Stimulated activated CD8-positive, alpha-beta memory T cell treated with anti-CD3 and anti-CD28 coated beads, Interleukin-7, amount 100 ng/mL, for 4 hours (primary cell): ENCODE data around the gene PRMT7.

Experiments
- DNase-seq, 2 donors: peaks; one replicate each; pipeline ENCODE4 v3.0.0-alpha.2; 2020; ENCODE audit warnings: low read depth in 2 of 2

The PRMT7 gene

DNA sequence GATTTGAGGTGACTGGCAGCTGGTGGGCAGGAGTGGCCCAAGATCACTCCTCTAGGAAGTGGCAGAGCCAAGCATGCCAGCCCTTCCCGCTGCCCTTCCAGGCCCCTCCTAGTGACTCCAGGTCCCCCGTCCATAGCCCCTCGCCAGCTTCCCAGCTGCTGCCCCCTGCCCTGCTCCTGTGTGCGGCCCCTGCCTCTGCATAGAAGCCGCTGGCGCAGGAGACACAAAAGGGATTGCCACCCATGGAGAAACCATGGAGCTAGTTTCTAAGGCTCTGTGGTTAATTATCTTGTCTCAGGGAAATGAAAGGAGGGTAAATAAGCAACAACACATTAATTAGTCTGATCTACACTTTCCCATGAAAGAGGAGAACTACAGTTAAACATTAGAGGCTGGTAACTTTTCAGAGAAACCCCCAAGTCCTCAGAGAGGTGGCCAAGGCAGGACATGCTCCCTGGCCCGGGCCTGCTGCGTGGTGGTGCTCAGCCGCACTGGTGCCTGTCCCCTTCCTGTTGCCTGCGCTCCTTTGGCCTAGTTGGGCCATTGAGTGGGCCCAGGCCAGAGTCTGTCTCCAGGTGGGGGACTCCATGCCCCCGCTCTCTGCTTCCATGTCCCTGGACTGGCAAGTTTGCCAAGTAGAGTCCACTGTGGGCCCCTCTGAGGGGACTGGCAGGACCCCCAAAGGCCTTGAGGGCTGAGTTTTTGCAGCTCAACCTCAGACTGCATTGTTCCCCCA is 65.2 kb downstream of the PRMT7 start:
- DNase-seq, result no peak

DNA sequence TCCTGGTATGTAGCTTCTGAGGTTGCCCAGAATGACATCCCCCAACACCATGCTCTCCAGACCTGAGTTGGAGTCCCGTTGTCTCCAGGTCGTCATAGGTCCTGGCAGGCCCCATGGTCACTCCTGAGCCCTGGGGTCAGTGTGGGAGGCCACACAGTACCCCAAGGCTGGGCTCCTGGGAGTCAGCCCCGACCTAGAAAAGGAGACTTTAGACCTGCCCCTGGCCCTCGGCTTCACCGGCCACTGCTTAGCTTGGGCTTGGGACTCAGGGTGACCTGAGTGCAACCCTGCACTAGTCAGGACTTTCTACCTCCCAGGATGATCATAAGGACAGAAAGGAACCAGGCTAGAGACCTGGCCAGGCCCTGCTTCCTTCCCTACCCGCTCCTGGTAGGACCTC is 65.8 kb downstream of the PRMT7 start:
- DNase-seq, result no peak

DNA sequence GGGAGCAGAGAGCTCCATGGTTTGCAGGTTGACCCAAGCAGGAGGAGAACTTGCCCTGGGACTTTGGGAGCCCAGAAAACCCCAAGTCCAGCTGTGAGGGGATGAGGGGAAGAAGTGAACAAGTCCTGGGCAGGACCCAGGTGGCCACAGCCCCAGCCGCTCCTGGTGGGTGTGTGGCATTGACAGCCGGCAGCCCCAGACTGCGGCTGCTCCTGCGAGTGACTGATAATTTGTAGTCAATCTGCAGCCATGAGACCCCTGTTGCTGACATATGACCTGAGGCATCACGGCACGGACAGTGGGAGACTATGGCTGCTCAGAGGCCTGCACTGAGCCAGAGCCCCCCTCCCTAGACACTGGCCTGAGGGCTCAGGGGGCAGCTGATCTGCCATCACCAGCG is 66.4 kb downstream of the PRMT7 start:
- DNase-seq, result no peak

DNA sequence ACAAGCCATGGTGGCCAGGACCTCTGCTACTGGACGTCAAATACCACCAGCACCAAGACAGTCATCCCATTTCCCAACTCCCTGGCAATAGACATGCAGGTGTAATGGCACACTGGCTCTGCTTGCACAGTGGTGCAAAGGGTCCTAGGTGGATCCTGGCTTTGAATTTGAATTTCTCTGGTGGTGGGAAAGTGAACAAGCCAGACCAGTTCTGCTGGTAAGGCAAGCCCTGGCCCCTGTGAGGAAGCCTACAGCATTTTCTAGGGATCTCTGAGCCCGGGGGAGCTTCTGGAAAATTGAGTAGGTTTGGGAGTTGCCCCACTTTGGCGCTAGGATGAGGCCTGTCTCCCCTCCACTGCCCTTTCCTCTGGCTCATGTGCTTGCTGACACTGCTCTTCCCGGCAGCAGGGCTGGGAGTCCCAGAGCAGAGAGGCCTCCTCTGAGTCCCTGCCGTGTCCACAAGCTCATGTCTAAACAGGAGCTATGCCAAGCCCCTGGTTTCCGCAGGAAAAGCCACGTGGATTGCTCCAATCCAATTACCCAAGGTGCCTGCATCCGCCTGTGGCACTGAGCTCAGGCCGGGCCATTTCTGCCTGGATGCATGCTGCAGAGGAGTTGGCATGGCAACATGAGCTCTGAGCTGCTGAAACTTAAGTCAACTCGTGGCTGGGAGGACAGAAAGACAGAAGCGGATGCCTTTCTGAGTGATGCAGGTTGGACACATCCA is 67.0 kb downstream of the PRMT7 start:
- no peak for DNase-seq

DNA sequence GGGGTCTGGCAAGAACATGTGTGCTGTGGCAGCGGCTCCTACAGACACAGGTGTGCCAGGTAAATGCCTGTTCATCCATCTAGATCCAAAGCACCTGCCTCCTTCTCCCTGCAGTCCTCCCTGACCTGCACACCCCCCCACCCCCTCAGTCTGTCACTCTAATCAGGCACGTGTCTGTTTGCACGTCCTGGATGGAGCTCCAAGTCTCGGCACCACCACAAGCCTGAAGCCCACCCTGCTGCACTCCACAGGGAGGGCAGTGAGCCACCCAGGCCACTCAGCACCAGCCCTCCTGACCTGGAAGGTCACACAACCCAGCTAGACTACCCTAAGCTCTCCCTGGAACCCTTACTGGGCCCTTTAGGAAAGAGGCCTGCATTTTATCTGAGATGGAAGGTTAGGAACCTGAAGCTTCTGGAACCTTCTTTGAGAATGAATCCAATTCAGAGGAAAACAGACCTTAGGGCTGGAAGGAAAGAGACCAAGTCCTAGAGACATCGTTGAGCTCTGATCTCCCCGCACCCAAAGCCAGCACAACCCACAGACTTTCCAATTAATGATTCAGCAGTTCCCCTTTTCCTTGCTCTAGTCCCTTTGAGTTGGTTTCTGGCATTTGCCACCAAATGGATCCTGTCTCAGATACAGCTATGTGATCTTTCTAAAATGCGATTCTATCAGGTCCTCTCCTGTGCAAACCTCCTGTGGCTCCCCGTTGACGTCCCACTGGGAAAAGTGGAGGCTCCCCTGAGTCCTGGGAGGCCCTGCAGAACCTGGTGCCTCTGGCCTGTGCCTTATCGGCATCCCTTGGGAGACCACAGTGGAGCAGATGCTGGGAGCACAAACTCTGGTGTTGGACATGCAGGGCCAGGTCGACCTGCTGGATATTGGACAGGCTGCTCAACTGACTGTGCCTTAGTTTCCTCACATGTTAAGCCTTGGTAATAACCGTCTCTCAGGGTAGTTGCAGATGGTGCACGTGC is 67.9 kb downstream of the PRMT7 start:
- DNase-seq, result no peak

DNA sequence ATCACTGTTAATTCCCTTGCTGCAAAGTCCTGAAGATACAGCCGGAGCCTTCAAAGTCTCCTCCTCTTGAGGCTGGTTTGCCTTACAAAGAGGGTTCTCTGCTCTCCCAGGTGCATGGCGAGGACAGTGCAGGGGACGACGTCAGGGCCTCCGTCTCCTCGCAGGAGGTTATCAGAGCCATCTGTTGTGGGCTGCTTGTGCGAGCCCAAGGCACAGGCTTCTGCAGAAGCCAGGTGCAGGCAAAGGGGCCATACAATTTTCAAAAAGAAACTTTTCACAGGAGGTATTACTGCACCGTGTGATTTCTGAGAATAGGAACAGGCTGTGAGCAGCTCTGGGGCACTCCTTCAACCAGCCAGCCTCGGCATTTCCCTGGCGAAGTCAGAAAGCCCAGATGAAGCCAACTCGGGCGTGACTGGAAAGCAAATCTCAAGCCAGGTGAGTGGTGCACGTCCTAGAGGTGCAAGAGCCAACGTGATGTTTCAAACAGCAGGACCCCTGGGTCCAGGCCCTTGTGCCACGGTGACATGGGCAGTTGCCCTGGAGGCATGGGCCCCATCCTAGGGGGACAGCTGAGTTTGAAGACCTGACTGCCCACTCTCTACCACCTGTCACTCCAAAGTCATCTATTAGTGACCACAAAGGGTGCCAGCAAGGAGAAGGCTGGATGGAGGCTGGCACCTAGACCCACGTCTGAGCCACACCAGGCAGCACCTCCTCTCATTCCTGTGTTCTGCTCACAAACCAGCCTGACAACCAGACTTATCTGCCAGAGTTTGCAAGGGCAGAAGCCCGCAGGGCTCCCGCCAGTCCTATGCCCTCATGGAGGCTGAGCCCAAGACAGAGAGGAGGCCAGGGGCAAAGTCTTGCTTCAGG is 68.9 kb downstream of the PRMT7 start:
- DNase-seq, result no peak

DNA sequence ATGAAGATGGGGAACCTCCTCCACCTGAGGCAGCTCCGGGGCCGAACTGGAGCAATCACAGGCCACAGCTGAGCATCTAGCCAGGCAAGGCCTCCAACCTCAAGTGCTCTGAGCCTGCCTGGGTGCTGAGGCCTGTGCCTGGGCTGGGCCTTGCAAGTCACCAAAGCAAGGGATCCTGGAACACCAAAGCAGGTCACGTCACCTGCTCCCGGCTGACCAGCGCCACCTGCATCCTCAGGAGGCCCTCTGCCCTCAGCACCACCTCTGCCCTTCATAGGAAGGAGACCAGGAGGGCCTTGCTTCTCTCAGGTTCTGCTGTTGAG is 69.5 kb downstream of the PRMT7 start:
- DNase-seq, result no peak

DNA sequence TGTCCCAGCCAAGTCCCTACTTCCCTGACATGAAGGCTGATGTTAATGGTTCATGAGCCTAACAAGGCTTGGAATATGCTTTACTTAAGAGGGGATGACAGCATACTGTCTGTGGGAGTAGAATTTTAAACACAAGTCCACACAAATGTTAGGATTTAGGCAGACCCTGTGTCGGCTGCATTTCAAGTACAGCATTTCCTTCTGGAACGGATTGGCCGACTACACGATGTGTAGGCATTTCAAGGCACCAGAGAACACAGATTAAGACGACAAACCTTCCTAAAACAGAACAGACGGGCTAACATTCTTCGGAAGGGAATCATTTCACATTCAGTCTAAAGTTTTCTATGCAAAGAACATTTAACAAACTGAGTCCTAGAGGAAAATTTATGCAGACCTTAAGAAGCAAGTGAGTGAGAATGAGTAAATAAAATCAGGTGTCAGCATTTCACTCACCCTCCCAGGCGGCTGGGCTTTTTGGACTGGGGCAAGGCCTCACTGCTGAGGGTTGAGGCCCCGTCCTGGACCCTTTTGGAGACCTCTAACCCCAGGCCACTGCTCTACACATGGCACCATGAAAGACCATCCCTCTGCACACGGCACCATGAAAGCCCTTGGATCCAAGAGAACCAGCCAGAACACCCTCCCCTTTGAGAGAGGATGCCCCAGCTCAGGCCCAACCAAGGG is 70.0 kb downstream of the PRMT7 start:
- DNase-seq, result no peak

DNA sequence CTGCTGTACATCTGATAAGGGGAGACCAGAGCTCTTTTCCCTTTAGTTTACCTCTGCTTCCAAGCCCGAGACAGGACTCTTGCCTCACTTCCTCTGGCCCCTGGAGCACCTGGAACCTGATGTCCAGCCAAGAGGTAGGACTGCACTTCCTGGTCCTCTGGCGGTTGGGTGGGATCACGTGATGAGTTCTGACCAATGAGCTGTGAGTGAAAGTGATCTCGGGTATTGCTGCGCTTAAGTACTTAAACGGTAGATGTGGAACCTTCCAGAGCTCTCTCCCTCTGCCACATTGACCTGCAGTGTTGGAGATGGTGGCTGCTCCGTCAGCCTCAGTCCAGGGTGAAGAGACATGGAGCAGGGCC is 70.5 kb downstream of the PRMT7 start:
- no peak for DNase-seq

DNA sequence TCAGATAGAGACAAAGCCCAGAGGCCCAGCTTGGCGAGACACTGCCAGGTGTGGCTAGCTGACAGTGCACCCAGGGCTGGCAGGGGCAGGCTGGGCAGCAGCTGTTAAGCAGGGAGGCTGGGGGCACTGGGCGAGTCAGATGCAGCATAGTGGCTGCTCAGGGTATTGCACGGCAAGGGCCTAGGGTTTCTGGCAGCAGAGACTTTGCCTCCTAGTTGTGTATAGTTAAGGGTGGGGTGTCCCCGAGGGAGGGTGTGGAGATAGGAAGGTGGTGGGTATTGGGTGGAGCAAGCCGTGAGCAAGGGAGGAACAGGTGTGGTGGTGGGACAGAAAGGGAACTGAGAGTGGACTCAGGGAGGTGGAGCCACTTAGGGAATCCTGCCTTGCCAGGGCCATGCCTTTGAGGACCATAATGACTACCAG is 71.5 kb downstream of the PRMT7 start:
- DNase-seq, result no peak

DNA sequence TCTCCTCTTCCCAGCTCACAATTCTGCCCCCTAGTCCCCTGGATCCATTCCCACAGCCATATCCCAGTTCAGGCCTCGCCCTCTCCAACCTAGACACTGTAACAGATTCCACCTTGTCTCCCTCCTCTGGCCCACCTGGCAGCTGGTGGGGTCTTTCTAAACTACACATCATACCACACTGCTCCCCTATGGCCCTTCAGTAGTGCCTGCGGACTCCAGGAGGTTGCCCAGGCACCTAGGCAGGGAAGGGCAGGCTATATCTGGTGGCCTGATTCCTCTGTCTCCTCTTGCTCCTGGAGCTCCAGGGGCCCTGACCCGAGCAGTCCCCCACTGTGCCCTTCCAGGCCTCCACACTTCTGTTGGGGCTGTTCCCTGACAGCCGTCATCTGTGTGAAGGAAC is 73.0 kb downstream of the PRMT7 start:
- DNase-seq, result no peak

DNA sequence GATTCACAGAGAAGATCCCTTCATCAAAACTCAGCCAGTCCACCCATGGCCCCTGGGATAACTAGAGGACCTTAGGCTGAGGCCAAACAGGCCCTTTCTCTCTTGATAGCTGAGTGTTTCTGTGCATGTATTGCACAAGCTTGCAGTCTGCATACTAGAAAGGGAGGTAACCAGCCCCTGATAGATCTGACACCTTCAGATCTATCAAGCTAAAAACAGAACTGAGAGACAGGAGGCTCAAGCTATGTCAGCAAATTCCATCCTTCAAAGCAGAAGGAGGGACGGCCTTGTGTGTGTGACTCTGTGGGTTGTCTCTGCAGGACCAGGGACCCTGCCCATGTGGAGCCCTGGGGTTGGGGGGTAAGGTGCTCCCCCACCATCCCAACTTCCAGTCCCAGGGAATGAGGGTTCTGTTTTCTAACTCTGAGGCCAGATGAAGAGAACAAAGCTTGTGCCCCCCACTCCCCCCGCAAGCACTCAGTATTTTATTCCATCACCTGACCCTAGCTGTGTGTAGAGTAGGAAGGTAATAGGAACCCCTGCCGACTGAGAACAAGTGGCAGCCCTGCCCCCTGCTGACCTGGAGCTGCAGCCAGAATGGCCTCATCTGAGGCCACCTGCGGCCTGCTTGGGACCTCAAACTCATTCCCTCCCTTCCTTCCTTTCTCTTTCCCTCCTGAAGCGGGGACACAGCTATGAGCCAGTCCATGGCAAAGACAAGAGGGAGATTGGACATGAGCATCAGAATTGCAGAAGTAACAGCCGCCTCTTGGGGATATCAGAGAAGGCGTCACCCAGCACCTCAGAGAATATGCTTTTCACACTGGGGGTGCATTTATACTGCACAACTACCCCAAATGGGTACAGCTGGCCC is 73.7 kb downstream of the PRMT7 start:
- DNase-seq, result no peak

DNA sequence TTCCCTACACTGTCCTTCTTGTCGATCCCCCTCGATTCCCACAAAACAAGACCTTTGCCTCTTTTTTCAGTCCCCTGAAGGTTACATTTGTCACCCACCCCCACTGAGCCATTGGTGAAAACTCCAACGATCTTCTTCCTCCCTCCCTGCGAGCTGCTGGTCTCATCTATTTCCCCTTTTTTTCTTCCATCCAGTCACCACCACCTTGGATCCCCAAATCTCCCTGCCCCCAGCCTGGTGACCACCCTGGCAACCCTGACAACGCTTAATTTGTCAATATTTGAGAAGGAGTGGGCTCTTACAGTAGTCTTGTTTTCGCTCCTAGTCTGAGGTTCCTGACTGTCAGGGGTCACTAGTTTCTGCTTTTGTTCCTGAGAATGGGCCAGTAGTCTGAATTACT is 74.6 kb downstream of the PRMT7 start:
- DNase-seq, result no peak

DNA sequence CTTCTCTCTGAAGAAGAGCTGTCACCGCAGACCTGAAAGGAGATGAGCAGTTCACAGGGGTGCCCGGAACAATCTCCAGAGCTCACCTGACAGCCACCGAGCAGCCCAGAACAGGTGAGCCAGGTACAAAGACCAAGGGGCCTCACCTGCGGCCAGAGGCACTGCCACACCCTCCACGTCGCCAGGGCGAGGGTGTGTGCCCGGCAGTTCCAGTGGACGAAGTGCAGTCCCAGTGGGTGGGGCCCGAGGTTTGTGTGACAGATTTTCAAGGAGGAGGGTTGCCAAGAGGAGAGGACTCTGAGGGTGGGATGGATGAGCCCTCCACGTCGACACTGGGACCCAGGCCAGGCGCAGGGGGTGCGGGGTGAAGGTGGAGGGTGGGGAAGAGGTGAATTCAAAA is 75.8 kb downstream of the PRMT7 start:
- no peak for DNase-seq

DNA sequence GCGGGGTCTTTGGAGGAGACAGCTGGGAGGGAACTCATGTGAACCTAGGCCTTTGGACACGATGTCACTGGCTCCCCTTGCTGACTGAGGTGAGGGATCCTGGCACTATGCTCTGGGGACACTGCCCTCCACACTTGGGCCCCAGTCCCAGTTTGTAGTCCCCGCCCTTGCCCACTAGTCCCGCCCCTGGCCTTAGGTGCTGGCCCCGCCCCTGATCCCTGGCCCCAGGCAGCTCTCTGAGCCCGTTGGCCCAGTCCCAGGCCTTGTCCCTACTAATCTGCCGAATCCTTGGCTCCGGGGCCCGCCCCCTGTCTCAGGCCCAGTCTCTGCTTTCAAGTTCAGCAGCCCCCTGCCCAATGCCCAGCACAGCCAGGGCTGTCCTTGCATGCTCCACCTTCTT is 76.5 kb downstream of the PRMT7 start:
- no peak for DNase-seq

DNA sequence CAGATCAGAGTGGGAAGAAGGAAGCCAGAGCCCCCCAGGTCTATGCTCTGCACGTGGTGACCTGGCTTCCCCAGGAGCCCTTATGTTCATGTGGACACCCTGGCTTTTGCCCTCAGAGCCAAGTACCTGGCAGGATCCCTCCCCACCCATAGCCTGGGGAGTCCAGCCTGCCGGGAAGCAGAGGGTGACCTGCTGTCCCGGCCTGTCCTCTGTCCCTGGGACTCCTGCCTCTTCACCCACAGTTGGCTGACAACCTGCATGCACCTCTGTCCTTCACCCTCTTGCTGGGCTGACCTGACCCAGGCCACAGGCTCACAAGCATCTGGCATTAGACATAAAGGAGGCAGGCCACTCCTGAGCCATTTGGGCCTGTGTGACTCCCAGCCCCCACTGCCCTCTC is 77.3 kb downstream of the PRMT7 start:
- DNase-seq, result no peak

DNA sequence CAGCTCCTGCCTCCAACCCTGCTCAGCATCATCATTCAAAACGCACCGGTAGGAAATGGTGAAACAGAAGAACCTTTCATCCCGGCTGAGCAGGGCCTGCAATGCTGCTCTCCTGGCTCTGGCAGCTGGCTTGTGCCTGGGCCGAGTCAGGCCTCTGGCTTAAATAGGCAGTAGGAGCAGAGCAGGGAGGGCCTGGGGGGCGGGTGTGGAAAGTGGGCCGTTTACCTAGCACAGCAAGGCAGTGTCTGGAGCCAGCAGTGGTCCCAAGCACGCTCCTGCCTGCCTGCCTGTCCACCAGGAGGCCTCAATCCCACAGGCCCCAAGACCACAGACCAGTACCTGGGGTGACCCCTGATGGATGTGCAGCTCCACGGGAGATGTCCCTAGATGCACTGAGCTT is 78.2 kb downstream of the PRMT7 start:
- DNase-seq, result no peak

DNA sequence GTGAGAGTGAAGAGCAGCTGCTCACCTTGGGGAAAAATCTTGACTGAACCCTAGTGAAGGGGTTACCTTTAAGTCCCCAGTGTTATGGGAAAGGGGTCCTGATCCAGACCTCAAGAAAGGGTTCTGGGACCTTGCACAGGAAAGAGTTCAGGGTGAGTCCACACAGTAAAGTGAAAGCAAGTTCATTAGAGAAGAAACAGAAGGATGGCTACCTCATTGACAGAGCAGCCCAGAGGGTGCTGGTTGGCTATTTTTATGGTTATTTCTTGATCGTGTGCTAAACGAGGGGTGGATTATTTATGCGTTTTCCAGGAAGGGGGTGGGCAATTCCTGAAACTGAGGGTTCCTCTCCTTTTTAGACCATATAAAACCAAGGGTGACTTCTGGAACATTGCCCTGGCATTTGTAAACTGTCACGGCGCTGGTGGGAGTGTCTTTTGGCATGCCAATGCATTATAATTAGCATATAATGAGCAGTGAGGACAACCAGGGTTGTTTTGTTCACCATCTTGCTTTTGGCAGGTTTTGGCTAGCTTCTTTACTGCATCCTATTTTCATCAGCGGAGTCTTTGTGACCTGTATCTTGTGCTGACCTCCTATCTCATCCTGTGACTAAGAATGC is 79.0 kb downstream of the PRMT7 start:
- DNase-seq, result no peak

DNA sequence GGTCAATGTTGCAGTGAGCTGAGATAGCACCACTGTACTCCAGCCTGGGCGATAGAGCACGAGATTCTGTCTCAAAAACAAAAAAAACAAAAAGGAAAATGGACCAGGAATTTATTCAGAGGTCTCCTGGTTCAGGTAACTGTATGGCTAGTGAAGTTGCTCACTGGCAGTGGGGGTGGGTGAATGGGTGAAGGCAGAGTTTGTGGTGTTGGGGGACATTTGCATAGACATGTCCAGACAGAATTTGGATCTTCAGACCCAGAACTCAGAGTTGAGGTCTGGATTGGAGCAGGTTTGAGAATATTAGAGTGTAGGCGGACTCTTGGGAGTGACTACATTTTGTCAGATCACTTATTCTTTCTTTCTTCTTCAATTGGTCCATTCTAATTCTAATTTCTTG is 82.5 kb downstream of the PRMT7 start:
- no peak for DNase-seq
